Progenitor cell of endocrine pancreas (in vitro differentiated cells): ENCODE measurements around the gene HIRIP3. TPM values are rescaled to one million over a fixed set of nuclear protein-coding genes. Genes with fewer than 3 reads are reported as not detected.

ENCODE experiments used
- DNase-seq: peaks from one replicate; pipeline ENCODE4 v3.0.0; 2021; ENCODE audit warnings: low spot score; ENCODE audit not compliant: unreplicated experiment
- H3K27ac Mint-ChIP-seq: 2 replicates; pipeline ENCODE4 v1.8.0; 2021; ENCODE audit warnings: mild to moderate bottlenecking, moderate library complexity, mixed read lengths
- H3K27me3 Mint-ChIP-seq: 2 replicates; pipeline ENCODE4 v1.8.0; 2021; ENCODE audit warnings: mixed read lengths
- H3K36me3 Mint-ChIP-seq: 2 replicates; pipeline ENCODE4 v1.8.0; 2022; ENCODE audit warnings: mixed read lengths; ENCODE audit not compliant: insufficient read depth
- H3K4me1 Mint-ChIP-seq: 2 replicates; pipeline ENCODE4 v1.8.0; 2021; ENCODE audit warnings: low read depth, mixed read lengths
- H3K4me3 Mint-ChIP-seq: 2 replicates; pipeline ENCODE4 v1.8.0; 2021; ENCODE audit warnings: low read depth, mild to moderate bottlenecking, moderate library complexity, mixed read lengths
- H3K9me3 Mint-ChIP-seq: 2 replicates; pipeline ENCODE4 v1.8.0; 2021; ENCODE audit warnings: low read depth, mixed read lengths
- CTCF ChIP-seq: fragments of 200-600 bp; sonication (generic); IDR thresholded peaks from one replicate; pipeline ENCODE4 v1.5.0; 2021; ENCODE audit warnings: antibody characterized with exemption, mild to moderate bottlenecking; ENCODE audit not compliant: unreplicated experiment
- total RNA-seq: library from RNA; stranded (reverse); gene quantifications from 2 replicates; pipeline ENCODE4 v1.2.1, GENCODE V29; 2021

The HIRIP3 gene
- total RNA-seq, 1 donor from 2014 or later: 11.4 TPM

- no peak for DNase-seq
- TF ChIP-seq CTCF: no peak
- Mint-ChIP-seq H3K36me3 (peaks cover 13% of the 10 kb centered on the region), H3K9me3 (no peaks in the 10 kb centered on the region), H3K4me1 (peaks cover 22% of the 10 kb centered on the region), H3K27ac (no peak overlapping the region), H3K27me3 (no peaks in the 10 kb centered on the region), H3K4me3 (no peak overlapping the region)
Observed at GRCh38 chr16:29978564-29979270, 16.7 kb downstream of the HIRIP3 start.

GRCh38 chr16:29978081-29978480 lies 17.3 kb downstream of the HIRIP3 start:
- DNase-seq: no peak
- H3K27ac Mint-ChIP-seq: no peak overlapping the region
- no peaks in the 10 kb centered on the region for H3K27me3 Mint-ChIP-seq
- no peak for TF ChIP-seq CTCF
- H3K4me3 Mint-ChIP-seq: no peak overlapping the region
- peaks cover 22% of the 10 kb centered on the region for H3K4me1 Mint-ChIP-seq
- H3K9me3 Mint-ChIP-seq: peaks cover 2% of the 10 kb centered on the region
- peaks cover 13% of the 10 kb centered on the region for H3K36me3 Mint-ChIP-seq

- Mint-ChIP-seq H3K4me1 (peaks cover 22% of the 10 kb centered on the region), H3K27ac (no peak overlapping the region), H3K36me3 (peaks cover 16% of the 10 kb centered on the region), H3K9me3 (peaks cover 6% of the 10 kb centered on the region), H3K27me3 (no peaks in the 10 kb centered on the region), H3K4me3 (peak overlapping the region; percentile 41)
- DNase-seq: no peak
- TF ChIP-seq CTCF: no peak
Observed at GRCh38 chr16:29977063-29977825, 18.2 kb downstream of the HIRIP3 start.

- H3K4me1 Mint-ChIP-seq: peaks cover 22% of the 10 kb centered on the region
- no peak for TF ChIP-seq CTCF
- H3K36me3 Mint-ChIP-seq: peaks cover 22% of the 10 kb centered on the region
- peak overlapping the region; percentile 43 for H3K27ac Mint-ChIP-seq
- no peaks in the 10 kb centered on the region for H3K27me3 Mint-ChIP-seq
- H3K4me3 Mint-ChIP-seq: peak overlapping the region; percentile 95
- no peak for DNase-seq
- H3K9me3 Mint-ChIP-seq: peaks cover 6% of the 10 kb centered on the region
Observed at GRCh38 chr16:29975811-29976511, 19.5 kb downstream of the HIRIP3 start.

GRCh38 chr16:29975134-29975538 lies 20.3 kb downstream of the HIRIP3 start:
- Mint-ChIP-seq H3K27me3 (no peaks in the 10 kb centered on the region), H3K4me3 (peak overlapping the region; percentile 95), H3K4me1 (peaks cover 22% of the 10 kb centered on the region), H3K27ac (peak overlapping the region; percentile 27), H3K36me3 (peaks cover 19% of the 10 kb centered on the region), H3K9me3 (peaks cover 6% of the 10 kb centered on the region)
- TF ChIP-seq CTCF: no peak
- no peak for DNase-seq
